Mononuclear cell (primary cell): Measurements from ENCODE around the gene FOCAD. TPM values are rescaled to one million over a fixed set of nuclear protein-coding genes. Genes with fewer than 3 reads are reported as not detected.
A peak's percentile ranks its signal among the peaks of the same experiment; 100 is the strongest.
"Not testable (repeated sequence)": the region's sequence is repeated elsewhere in the genome, so short reads cannot be mapped to it uniquely, and the experiment has no call there.

Source experiments
- H3K27me3 ChIP-seq: 2 replicates; pipeline ENCODE4 v1.6.0; 2011; ENCODE audit warnings: low read length, control low read depth; ENCODE audit not compliant: insufficient read depth
- H3K4me1 ChIP-seq: 2 replicates; pipeline ENCODE4 v1.5.1; 2011; ENCODE audit warnings: mild to moderate bottlenecking, low read length, control low read depth; ENCODE audit not compliant: insufficient read depth
- H3K4me3 ChIP-seq: 2 replicates; pipeline ENCODE4 v1.5.1; 2011; ENCODE audit warnings: mild to moderate bottlenecking, low read length, moderate library complexity
- H3K9me3 ChIP-seq: 2 replicates; pipeline ENCODE4 v1.5.1; 2011; ENCODE audit warnings: low read depth, mild to moderate bottlenecking, control low read depth, low read length
- total RNA-seq: library from RNA; depleted of rRNA; stranded (reverse); fragments of >200 nt; gene quantifications from one replicate; pipeline ENCODE4 v1.2.3, GENCODE V29; 2012

The FOCAD gene
- total RNA-seq: 19.0 TPM

GRCh38 chr9:20684035-20684874 is at the start of gene FOCAD:
Gene FOCAD (plus strand): TSS chr9:20684259. CDS start chr9:20715354, 31,095 bp downstream.
- H3K4me1 ChIP-seq: peaks cover 15% of the 10 kb centered on the region
- H3K4me3 ChIP-seq: peak within 1 kb of the TSS; percentile 86
- H3K9me3 ChIP-seq: no peaks in the 10 kb centered on the region
- no peaks in the 10 kb centered on the region for H3K27me3 ChIP-seq

GRCh38 chr9:20634895-20635294 is 49.2 kb upstream of the FOCAD start:
- no peak overlapping the region for H3K4me3 ChIP-seq
- peaks cover 3% of the 10 kb centered on the region for H3K27me3 ChIP-seq
- H3K4me1 ChIP-seq: no peaks in the 10 kb centered on the region
- H3K9me3 ChIP-seq: no peaks in the 10 kb centered on the region

DNA sequence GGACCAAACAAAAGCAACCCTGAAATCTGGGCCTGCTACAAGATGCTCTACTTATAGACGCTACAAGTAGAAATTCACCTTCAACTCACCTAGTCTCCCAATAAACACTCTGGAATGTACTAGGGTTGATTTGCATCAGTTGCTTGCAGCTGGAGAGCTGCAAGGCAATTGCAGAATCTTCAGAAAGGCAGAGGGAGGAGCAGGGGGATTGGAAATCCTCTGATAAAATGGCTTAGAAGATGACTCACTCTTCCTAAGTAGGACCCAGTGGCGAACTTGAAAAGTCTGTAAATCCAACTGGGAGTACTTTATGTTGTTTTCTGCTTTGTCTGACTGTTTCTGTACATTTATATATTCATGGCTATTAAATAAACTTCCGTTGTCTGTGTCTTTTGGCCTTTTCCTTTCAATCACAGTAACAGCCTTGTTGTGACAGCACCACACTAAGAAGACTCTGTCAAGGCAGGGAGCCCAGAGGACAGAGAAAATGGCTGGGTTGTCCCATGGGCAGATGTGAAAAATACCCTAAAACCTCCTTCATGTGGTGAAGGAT is 47.1 kb upstream of the FOCAD start:
- peaks cover 3% of the 10 kb centered on the region for H3K27me3 ChIP-seq
- peaks cover 9% of the 10 kb centered on the region for H3K4me1 ChIP-seq
- H3K9me3 ChIP-seq: no peaks in the 10 kb centered on the region
- no peak overlapping the region for H3K4me3 ChIP-seq

DNA sequence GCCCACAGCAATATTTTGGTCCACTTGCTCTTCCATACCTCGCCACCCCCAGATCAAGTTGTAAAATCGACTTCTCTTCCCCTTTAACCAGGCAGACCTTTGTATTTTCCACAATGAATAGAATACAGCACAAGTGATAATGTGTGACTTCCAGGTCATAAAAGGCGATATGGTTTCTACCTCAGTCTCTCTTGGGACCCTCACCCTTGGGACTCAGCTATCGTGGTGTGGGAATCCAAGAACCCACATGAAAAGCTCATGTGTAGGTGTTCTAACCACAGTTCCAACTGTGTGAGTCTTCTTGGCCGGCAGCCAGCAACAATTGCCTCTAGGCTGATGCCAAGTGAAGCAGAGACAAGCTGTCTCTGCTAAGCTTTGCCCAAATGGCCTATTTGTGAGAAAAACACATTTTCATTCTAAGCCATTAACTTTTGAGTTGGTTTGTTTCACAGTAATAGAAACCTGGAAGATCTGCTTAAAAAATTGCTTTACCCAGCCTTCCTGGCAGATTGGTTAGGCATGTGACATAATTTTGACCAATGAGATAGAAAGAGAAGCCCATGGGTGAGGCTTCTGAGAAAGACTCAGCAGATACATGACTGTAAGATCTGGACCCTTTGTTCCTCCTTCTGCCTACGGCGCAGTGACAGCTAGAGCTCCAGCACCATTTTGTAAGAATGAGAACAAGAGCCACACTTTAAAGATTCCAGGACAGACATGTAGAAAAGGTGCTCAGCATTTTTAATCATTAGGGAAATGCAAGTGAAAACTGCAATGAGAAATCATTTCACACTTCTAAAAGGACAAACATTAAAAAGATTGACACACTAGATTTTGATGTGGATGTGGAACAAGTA is 43.5 kb upstream of the FOCAD start:
- Histone ChIP-seq H3K9me3 (no peaks in the 10 kb centered on the region), H3K4me1 (peaks cover 9% of the 10 kb centered on the region), H3K27me3 (peaks cover 3% of the 10 kb centered on the region), H3K4me3 (no peak overlapping the region)

- Histone ChIP-seq H3K9me3 (no peaks in the 10 kb centered on the region), H3K27me3 (no peaks in the 10 kb centered on the region), H3K4me1 (peaks cover 9% of the 10 kb centered on the region), H3K4me3 (no peak overlapping the region)
Measured at GRCh38 chr9:20642045-20642444, 42.0 kb upstream of the FOCAD start.

- H3K27me3 ChIP-seq: no peaks in the 10 kb centered on the region
- no peaks in the 10 kb centered on the region for H3K9me3 ChIP-seq
- H3K4me1 ChIP-seq: peaks cover 9% of the 10 kb centered on the region
- H3K4me3 ChIP-seq: no peak overlapping the region
Measured at GRCh38 chr9:20643660-20644059, 40.4 kb upstream of the FOCAD start.

GRCh38 chr9:20646656-20647055 is 37.4 kb upstream of the FOCAD start:
- Histone ChIP-seq H3K4me1 (no peaks in the 10 kb centered on the region), H3K4me3 (no peak overlapping the region), H3K9me3 (no peaks in the 10 kb centered on the region), H3K27me3 (no peaks in the 10 kb centered on the region)

- Histone ChIP-seq H3K9me3 (no peaks in the 10 kb centered on the region), H3K27me3 (peaks cover 3% of the 10 kb centered on the region), H3K4me1 (no peaks in the 10 kb centered on the region), H3K4me3 (no peak overlapping the region)
Measured at GRCh38 chr9:20649381-20649780, 34.7 kb upstream of the FOCAD start.

- peaks cover 3% of the 10 kb centered on the region for H3K27me3 ChIP-seq
- no peaks in the 10 kb centered on the region for H3K9me3 ChIP-seq
- H3K4me3 ChIP-seq: no peak overlapping the region
- H3K4me1 ChIP-seq: no peaks in the 10 kb centered on the region
Measured at GRCh38 chr9:20650313-20650712, 33.7 kb upstream of the FOCAD start.

DNA sequence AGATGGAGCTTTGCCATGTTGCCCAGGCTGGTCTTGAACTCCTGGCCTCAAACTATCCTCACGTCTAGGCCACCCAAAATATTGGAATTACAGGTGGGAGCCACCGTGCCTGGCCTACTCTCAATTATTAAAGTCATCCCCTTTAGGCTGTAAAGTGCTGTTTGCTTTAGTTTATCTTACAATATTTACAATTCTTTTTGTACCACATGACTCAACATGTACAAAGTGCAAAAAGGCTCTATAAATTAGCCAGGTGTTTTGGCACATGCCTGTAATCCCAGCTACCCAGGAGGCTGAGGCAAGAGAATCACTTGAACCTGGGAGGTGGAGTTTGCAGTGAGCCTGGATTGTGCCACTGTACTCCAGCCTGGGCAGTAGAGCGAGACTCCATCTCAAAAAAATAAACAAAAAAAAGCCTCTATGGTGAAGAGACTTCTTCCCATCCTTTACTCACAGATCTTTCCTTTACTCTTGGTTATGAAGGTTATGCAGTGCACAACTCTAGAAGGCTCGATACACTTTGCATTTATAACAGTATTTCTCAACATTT is 33.2 kb upstream of the FOCAD start:
- Histone ChIP-seq H3K4me1 (no peaks in the 10 kb centered on the region), H3K27me3 (peaks cover 3% of the 10 kb centered on the region), H3K9me3 (no peaks in the 10 kb centered on the region)

GRCh38 chr9:20651939-20652338 is 32.1 kb upstream of the FOCAD start:
- H3K9me3 ChIP-seq: no peaks in the 10 kb centered on the region
- peaks cover 3% of the 10 kb centered on the region for H3K27me3 ChIP-seq
- H3K4me1 ChIP-seq: no peaks in the 10 kb centered on the region
- H3K4me3 ChIP-seq: no peak overlapping the region

More for the DNA sequence above, 33.2 kb upstream of the FOCAD start:
- no peak overlapping the region for H3K4me3 ChIP-seq

DNA sequence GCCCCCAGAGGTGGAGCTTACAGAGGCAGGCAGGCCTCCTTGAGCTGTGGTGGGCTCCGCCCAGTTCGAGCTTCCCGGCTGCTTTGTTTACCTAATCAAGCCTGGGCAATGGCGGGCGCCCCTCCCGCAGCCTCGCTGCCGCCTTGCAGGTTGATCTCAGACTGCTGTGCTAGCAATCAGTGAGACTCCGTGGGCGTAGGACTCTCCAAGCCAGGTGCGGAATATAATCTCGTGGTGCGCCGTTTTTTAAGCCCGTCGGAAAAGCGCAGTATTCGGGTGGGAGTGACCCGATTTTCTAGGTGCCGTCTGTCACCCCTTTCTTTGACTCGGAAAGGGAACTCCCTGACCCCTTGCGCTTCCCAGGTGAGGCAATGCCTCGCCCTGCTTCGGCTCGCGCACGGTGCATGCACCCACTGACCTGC is 25.8 kb upstream of the FOCAD start:
- H3K4me1 ChIP-seq, H3K9me3 ChIP-seq, H3K27me3 ChIP-seq: not testable (repeated sequence)
- peak overlapping the region; percentile 28 for H3K4me3 ChIP-seq

GRCh38 chr9:20658677-20659473 is 25.2 kb upstream of the FOCAD start:
- Histone ChIP-seq H3K9me3 (no peaks in the 10 kb centered on the region), H3K4me3 (peak overlapping the region; percentile 28), H3K27me3 (peaks cover 3% of the 10 kb centered on the region), H3K4me1 (peaks cover 6% of the 10 kb centered on the region)

GRCh38 chr9:20659474-20659967 is 24.5 kb upstream of the FOCAD start:
- H3K4me1 ChIP-seq: peaks cover 6% of the 10 kb centered on the region
- H3K9me3 ChIP-seq: no peaks in the 10 kb centered on the region
- H3K4me3 ChIP-seq: no peak overlapping the region
- no peaks in the 10 kb centered on the region for H3K27me3 ChIP-seq
